ENCODE measurements around the gene CFAP299.

GRCh38 chr4:80948141-80948540 is 612.6 kb downstream of the CFAP299 start:
- no peak for TF ChIP-seq CTCF (IDR thresholded peaks at IDR 0.05; ENCODE audit: extremely low read depth in 1 of 2, insufficient read depth in 1 of 2, low read depth in 1 of 2, low read length in 2 of 2)
- no peak for TF ChIP-seq POLR2A (IDR thresholded peaks at IDR 0.05; ENCODE audit: low read depth, low read length)
- no peak for TF ChIP-seq JUN (IDR thresholded peaks at IDR 0.05; ENCODE audit: borderline replicate concordance, insufficient read depth, insufficient read length, low read depth)
- no peak for TF ChIP-seq MAX (IDR thresholded peaks at IDR 0.05; ENCODE audit: insufficient read depth, insufficient read length)

Data from endothelial cell of umbilical vein (primary cell).